ENCODE results near the gene PAQR5. TPM values are rescaled to one million over a fixed set of nuclear protein-coding genes. Genes with fewer than 3 reads are reported as not detected.

The PAQR5 gene
- total and polyA plus RNA-seq, 10 donors: 0.03 to 0.58 (median 0.27) TPM; not detected in 5

DNA sequence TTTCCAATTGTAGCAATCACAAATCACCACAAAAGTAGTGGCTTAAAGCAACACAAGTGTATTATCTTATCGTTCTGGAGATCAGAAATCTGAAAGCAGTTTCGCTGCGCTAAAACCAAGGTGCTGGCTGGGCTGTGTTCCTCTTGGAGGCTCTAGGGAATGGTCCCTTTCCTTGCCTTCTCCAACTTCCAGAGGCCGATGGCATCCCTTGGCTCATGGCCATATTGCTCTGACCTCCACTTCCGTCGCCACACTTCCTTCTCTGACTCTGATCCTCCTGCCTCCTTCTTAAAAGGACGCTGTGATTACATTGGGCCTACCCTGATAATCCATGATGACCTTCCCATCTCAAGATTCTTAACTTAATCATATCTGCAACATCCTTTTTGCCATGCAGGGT, 10.7 kb upstream of the PAQR5 start:
- WGBS, 5 donors: 77 to 87% (median 87%) methylated on average over 7 of the region's 7 CpGs
- TF ChIP-seq POLR2A (IDR thresholded peaks at IDR 0.05) (no peak), CTCF (IDR thresholded peaks at IDR 0.05 in 8 of 11, conservative IDR thresholded peaks at IDR 0.05 in 3 of 11) (no peak), POLR2AphosphoS5 (IDR thresholded peaks at IDR 0.05) (no peak)
- peaks cover 0 to 7% (median 0%) of the 10 kb centered on the region in 7 donors for H3K27me3 ChIP-seq (replicated peaks in 1 of 7)
- no peaks in the 10 kb centered on the region for H3K9me3 ChIP-seq
- no peak overlapping the region for H3K27ac ChIP-seq
- intact Hi-C loops (cut with DNase I; ENCODE audit: low total_unique reads): no loop called here
- no peak for DNase-seq
- no peaks in the 10 kb centered on the region for H3K36me3 ChIP-seq
- no peaks in the 10 kb centered on the region for H3K4me1 ChIP-seq
- H3K4me3 ChIP-seq: no peak overlapping the region

DNA sequence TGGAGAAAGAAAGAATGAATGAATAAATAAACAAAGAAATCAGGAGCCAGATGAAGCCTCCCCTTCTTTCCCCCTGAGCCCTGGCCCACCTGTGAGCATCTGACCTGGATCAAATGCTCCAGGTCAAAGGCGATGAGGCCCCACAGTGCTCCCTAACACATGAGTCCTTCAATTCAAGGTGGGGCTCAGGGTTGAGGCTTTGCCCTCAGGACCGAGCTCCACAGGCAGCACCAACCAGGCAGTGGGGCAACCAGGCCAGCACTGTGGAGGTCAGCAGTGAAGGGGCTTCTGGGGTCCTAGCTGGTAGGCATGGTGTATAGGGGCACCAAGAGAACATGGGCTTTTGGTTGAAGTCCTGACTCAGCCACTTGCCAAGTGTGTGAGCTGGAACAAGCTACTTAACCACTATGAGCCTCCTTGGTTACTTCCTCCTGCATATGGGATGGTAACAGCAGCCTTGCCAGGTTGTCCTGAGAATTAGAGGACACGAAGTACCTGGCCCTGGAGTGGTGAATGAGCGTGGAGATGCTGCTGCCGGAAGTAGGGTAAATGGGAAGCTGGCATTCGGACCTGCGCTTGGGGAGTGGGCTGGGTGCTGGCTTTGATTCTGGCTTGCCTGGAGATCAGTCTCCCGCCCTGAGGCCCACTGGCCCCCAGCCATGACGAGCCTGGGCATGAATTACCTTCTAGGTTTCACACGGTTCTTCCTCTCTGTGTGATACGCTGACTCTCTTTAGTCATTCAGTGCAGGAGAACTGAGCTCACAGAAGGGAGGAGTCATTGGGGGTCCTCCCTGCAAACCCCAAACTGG, 10.0 kb upstream of the PAQR5 start:
- Histone ChIP-seq H3K4me3 (no peak overlapping the region), H3K27me3 (replicated peaks in 1 of 7) (peaks cover 0 to 10% (median 0%) of the 10 kb centered on the region in 7 donors), H3K36me3 (no peaks in the 10 kb centered on the region), H3K27ac (no peak overlapping the region), H3K4me1 (no peaks in the 10 kb centered on the region), H3K9me3 (no peaks in the 10 kb centered on the region)
- 79 to 91% (median 87%) methylated on average over 11 of the region's 11 CpGs for WGBS, 5 donors
- DNase-seq: no peak
- intact Hi-C loops (cut with DNase I; ENCODE audit: low total_unique reads): no loop called here
- TF ChIP-seq POLR2AphosphoS5 (IDR thresholded peaks at IDR 0.05) (no peak), CTCF (IDR thresholded peaks at IDR 0.05 in 8 of 11, conservative IDR thresholded peaks at IDR 0.05 in 3 of 11) (no peak), POLR2A (IDR thresholded peaks at IDR 0.05) (no peak)

GRCh38 chr15:69289342-69290146, 9.2 kb upstream of the PAQR5 start:
- intact Hi-C loops (cut with DNase I; ENCODE audit: low total_unique reads): no loop called here
- H3K27me3 ChIP-seq (replicated peaks in 1 of 7): peaks cover 0 to 10% (median 0%) of the 10 kb centered on the region in 7 donors
- 59 to 78% (median 64%) methylated on average over 8 of the region's 8 CpGs for WGBS, 5 donors
- TF ChIP-seq CTCF (IDR thresholded peaks at IDR 0.05 in 8 of 11, conservative IDR thresholded peaks at IDR 0.05 in 3 of 11): no peak
- no peak for TF ChIP-seq POLR2A (IDR thresholded peaks at IDR 0.05)
- no peak for TF ChIP-seq POLR2AphosphoS5 (IDR thresholded peaks at IDR 0.05)
- DNase-seq: no peak
- H3K4me3 ChIP-seq: no peak overlapping the region
- no peaks in the 10 kb centered on the region for H3K4me1 ChIP-seq
- H3K36me3 ChIP-seq: no peaks in the 10 kb centered on the region
- H3K9me3 ChIP-seq: no peaks in the 10 kb centered on the region
- no peak overlapping the region for H3K27ac ChIP-seq
